Measurements from ENCODE around the gene HYAL3.
"Not testable (repeated sequence)": the region's sequence is repeated elsewhere in the genome, so short reads cannot be mapped to it uniquely, and the experiment has no call there.

HYAL3 gene

GRCh38 chr3:50254577-50255250 lies 44.5 kb downstream of the HYAL3 start:
- peak; percentile 26 for DNase-seq

DNA sequence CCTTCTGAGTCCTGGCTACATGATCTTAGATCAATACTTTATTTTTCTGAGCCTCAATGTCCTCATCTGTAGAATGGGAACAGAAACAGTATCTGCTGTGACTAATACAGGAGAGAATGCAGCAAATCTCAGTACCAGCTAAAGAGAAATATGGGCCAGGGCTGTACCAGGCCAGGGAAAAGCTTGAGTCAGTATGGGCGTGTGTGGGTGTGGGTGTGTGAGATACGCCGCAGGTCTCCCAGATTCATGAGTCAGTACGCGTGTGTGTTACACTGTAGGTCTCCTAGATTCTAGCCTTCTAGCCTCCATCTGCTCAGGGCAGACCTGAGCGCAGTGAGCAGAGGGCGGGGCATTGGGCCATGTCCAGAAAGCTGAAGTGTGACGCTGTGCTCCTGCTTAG lies 48.0 kb downstream of the HYAL3 start:
- no peak for DNase-seq

DNA sequence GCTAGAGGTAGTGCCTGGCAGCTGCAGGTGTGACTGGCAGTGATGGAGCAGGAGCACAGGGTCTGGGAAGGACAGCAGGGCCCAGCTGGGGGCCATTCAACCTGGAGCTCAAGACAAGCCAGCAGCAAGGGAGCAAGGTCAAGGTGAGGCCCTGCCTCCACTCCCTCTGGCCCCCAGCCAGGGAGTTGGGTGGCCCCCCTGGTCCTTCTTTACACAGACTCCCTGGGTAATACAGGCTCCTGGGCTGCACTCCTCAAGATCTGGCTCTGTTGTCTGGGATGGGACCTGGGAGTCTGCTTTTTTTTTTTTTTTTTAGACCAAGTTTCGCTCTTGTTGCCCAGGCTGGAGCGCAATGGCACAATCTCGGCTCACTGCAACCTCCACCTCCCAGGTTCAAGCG lies 48.7 kb downstream of the HYAL3 start:
- DNase-seq = no peak

- DNase-seq = no peak
Measured at GRCh38 chr3:50249457-50249856, 49.7 kb downstream of the HYAL3 start.

- no peak for DNase-seq
Measured at GRCh38 chr3:50248387-50248786, 50.8 kb downstream of the HYAL3 start.

DNA sequence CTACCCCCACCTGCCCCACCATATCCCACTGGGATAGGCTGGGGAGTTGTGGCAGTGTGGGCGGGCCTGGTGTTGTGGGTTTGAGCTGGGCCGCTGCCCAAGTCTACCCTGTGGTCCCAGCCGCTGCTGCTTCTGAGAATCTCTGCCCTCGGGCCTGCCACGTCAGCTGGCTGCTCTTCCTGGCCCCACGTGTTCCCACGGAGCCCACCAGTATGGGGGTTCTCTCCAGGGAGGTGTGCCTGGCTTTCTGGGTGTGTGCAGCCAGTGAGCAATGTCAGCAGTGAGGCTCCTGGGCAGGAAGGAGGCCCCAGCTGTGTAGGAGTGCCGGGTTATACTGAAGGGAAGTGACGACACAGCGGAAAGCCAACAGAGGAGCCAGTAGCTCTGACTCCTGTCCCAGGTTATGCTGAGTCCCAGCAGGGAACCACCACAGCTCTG lies 52.7 kb downstream of the HYAL3 start:
- no peak for DNase-seq

- DNase-seq = peak; percentile 81
Measured at GRCh38 chr3:50245831-50246516, 53.2 kb downstream of the HYAL3 start.

- no peak for DNase-seq
Measured at GRCh38 chr3:50245251-50245745, 53.9 kb downstream of the HYAL3 start.

- DNase-seq = not testable (repeated sequence)
Measured at GRCh38 chr3:50244813-50245212, 54.4 kb downstream of the HYAL3 start.

- DNase-seq = no peak
Measured at GRCh38 chr3:50243543-50243895, 55.7 kb downstream of the HYAL3 start.

GRCh38 chr3:50242851-50243542 lies 56.2 kb downstream of the HYAL3 start:
- DNase-seq = no peak
